ENCODE data around the gene PRDM16.

The PRDM16 gene

DNA sequence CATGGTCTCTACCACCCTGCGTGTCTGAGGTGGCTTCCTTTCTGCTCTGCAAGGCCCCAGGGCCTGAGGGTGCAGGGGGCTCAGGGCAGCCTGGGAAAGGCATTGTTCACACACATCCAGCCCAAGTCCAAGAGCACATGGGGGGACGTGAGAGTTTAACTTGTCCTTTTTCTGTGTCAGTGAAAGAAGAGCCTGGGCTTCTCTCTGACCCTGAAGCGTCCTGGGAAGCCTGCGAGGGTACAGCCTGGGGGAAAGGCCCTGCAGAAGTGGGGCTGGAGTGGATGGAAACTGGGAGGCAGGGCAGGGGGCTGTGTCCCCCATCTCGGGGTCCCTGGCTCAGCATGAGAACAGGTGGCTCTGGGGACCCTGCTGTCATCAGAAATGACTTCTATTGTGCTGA lies 181.6 kb downstream of the PRDM16 start:
- no peak for ATAC-seq
- TF ChIP-seq ZNF70 (CRISPR knock-in tag; IDR thresholded peaks at IDR 0.05) (no peak), ZFP3 (CRISPR knock-in tag; IDR thresholded peaks at IDR 0.05) (no peak), RARB (CRISPR knock-in tag; IDR thresholded peaks at IDR 0.05) (no peak), TOX (CRISPR knock-in tag; IDR thresholded peaks at IDR 0.05; ENCODE audit: borderline replicate concordance) (no peak), BACH2 (CRISPR knock-in tag; IDR thresholded peaks at IDR 0.05; ENCODE audit: borderline replicate concordance) (no peak), TCF4 (CRISPR knock-in tag; IDR thresholded peaks at IDR 0.05; ENCODE audit: borderline replicate concordance) (no peak)
- TF ChIP-seq, protein P1, sequence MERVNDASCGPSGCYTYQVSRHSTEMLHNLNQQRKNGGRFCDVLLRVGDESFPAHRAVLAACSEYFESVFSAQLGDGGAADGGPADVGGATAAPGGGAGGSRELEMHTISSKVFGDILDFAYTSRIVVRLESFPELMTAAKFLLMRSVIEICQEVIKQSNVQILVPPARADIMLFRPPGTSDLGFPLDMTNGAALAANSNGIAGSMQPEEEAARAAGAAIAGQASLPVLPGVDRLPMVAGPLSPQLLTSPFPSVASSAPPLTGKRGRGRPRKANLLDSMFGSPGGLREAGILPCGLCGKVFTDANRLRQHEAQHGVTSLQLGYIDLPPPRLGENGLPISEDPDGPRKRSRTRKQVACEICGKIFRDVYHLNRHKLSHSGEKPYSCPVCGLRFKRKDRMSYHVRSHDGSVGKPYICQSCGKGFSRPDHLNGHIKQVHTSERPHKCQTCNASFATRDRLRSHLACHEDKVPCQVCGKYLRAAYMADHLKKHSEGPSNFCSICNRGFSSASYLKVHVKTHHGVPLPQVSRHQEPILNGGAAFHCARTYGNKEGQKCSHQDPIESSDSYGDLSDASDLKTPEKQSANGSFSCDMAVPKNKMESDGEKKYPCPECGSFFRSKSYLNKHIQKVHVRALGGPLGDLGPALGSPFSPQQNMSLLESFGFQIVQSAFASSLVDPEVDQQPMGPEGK (CRISPR knock-in tag; IDR thresholded peaks at IDR 0.05; ENCODE audit: borderline replicate concordance): no peak
- TF ChIP-seq, protein P2, sequence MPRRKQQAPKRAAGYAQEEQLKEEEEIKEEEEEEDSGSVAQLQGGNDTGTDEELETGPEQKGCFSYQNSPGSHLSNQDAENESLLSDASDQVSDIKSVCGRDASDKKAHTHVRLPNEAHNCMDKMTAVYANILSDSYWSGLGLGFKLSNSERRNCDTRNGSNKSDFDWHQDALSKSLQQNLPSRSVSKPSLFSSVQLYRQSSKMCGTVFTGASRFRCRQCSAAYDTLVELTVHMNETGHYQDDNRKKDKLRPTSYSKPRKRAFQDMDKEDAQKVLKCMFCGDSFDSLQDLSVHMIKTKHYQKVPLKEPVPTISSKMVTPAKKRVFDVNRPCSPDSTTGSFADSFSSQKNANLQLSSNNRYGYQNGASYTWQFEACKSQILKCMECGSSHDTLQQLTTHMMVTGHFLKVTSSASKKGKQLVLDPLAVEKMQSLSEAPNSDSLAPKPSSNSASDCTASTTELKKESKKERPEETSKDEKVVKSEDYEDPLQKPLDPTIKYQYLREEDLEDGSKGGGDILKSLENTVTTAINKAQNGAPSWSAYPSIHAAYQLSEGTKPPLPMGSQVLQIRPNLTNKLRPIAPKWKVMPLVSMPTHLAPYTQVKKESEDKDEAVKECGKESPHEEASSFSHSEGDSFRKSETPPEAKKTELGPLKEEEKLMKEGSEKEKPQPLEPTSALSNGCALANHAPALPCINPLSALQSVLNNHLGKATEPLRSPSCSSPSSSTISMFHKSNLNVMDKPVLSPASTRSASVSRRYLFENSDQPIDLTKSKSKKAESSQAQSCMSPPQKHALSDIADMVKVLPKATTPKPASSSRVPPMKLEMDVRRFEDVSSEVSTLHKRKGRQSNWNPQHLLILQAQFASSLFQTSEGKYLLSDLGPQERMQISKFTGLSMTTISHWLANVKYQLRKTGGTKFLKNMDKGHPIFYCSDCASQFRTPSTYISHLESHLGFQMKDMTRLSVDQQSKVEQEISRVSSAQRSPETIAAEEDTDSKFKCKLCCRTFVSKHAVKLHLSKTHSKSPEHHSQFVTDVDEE (CRISPR knock-in tag; IDR thresholded peaks at IDR 0.05): no peak

DNA sequence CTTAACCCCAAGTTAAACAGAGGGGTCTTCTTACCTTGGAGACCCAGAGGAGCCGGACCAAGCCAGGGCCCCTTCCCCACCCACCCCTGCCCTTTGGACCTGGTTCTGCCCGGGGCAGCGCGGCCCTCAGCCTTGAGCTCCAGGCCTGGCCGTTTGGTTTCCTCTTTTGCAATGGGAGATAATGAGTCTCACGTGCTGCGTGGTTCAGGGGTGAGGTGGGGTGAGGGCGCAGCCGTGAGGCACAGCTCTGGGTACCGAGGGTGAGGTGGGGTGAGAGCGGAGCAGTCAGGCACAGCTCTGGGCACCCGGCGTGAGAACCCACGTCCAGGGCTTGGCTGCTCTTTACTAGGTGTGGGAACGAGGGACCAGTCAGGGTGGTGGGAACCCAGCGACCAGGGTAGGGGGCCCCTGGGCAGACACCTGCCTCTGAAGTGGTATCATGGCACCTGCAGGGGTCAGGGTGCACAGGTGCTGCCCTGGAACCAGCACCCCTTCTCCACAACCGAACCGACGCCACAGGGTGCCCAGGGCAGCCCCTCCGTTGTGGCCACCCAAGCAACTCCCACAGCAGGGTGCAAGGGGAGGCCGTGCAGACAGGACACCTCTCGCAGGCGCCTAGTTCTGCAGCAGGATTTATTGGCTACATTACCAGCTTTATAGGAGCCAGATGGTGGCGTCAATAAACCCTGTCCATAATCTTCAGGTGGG lies 182.2 kb downstream of the PRDM16 start:
- no peak for ATAC-seq
- TF ChIP-seq BACH2 (CRISPR knock-in tag; IDR thresholded peaks at IDR 0.05; ENCODE audit: borderline replicate concordance) (no peak), TOX (CRISPR knock-in tag; IDR thresholded peaks at IDR 0.05; ENCODE audit: borderline replicate concordance) (no peak)

DNA sequence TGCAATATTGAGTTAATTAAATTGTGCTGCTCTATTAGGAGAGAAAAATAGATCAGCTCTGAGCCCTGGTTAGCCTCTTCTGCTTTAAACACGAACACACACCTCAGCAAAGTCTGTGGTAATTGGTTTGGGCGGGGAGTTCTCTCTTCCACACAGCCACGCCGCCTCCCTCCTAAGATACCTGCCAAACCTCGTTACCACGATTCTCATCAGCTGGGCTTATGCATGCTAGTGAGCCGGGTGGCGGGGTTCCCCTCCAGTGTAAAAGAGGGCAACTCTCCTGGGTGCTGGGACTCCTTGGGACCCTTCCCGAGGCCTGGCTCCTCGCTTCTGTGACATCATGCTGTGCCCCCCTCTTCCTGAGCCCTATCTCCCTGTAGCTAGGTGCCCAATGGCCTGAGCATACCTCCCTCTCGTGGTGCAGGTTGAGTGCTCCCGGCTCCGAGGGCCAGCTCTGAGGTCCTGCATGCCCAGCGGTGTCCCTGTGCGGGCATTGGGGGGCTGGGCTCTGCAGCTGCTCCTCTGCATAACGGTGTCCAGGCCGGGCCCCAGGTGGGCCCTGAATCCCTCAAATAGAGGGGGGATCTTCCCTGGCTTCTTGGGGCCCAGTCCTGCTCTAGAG lies 182.9 kb downstream of the PRDM16 start:
- TF ChIP-seq BACH2 (CRISPR knock-in tag; IDR thresholded peaks at IDR 0.05; ENCODE audit: borderline replicate concordance): no peak
- TF ChIP-seq, protein P3, sequence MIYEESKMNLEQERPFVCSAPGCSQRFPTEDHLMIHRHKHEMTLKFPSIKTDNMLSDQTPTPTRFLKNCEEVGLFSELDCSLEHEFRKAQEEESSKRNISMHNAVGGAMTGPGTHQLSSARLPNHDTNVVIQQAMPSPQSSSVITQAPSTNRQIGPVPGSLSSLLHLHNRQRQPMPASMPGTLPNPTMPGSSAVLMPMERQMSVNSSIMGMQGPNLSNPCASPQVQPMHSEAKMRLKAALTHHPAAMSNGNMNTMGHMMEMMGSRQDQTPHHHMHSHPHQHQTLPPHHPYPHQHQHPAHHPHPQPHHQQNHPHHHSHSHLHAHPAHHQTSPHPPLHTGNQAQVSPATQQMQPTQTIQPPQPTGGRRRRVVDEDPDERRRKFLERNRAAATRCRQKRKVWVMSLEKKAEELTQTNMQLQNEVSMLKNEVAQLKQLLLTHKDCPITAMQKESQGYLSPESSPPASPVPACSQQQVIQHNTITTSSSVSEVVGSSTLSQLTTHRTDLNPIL (CRISPR knock-in tag; IDR thresholded peaks at IDR 0.05; ENCODE audit: low read depth): no peak
- TF ChIP-seq ISL1 (CRISPR knock-in tag; IDR thresholded peaks at IDR 0.05): no peak
- no peak for TF ChIP-seq RARB (CRISPR knock-in tag; IDR thresholded peaks at IDR 0.05)
- TF ChIP-seq, protein P1 (CRISPR knock-in tag; IDR thresholded peaks at IDR 0.05; ENCODE audit: borderline replicate concordance): no peak
- no peak for TF ChIP-seq TCF4 (CRISPR knock-in tag; IDR thresholded peaks at IDR 0.05; ENCODE audit: borderline replicate concordance)
- TF ChIP-seq, protein P4, sequence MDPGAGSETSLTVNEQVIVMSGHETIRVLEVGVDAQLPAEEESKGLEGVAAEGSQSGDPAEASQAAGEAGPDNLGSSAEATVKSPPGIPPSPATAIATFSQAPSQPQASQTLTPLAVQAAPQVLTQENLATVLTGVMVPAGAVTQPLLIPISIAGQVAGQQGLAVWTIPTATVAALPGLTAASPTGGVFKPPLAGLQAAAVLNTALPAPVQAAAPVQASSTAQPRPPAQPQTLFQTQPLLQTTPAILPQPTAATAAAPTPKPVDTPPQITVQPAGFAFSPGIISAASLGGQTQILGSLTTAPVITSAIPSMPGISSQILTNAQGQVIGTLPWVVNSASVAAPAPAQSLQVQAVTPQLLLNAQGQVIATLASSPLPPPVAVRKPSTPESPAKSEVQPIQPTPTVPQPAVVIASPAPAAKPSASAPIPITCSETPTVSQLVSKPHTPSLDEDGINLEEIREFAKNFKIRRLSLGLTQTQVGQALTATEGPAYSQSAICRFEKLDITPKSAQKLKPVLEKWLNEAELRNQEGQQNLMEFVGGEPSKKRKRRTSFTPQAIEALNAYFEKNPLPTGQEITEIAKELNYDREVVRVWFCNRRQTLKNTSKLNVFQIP (CRISPR knock-in tag; IDR thresholded peaks at IDR 0.05; ENCODE audit: borderline replicate concordance, low read depth): no peak
- TF ChIP-seq, protein P2 (CRISPR knock-in tag; IDR thresholded peaks at IDR 0.05): no peak
- no peak for TF ChIP-seq GLIS3 (CRISPR knock-in tag; IDR thresholded peaks at IDR 0.05)
- no peak for TF ChIP-seq ESRRG (CRISPR knock-in tag; IDR thresholded peaks at IDR 0.05)
- TF ChIP-seq PPARA (CRISPR knock-in tag; IDR thresholded peaks at IDR 0.05; ENCODE audit: borderline replicate concordance): no peak
- TF ChIP-seq, protein P5, sequence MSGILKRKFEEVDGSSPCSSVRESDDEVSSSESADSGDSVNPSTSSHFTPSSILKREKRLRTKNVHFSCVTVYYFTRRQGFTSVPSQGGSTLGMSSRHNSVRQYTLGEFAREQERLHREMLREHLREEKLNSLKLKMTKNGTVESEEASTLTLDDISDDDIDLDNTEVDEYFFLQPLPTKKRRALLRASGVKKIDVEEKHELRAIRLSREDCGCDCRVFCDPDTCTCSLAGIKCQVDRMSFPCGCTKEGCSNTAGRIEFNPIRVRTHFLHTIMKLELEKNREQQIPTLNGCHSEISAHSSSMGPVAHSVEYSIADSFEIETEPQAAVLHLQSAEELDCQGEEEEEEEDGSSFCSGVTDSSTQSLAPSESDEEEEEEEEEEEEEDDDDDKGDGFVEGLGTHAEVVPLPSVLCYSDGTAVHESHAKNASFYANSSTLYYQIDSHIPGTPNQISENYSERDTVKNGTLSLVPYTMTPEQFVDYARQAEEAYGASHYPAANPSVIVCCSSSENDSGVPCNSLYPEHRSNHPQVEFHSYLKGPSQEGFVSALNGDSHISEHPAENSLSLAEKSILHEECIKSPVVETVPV (CRISPR knock-in tag; IDR thresholded peaks at IDR 0.05): no peak
- no peak for TF ChIP-seq OSR1 (CRISPR knock-in tag; IDR thresholded peaks at IDR 0.05)
- TF ChIP-seq ZNF8 (CRISPR knock-in tag; IDR thresholded peaks at IDR 0.05): no peak
- ATAC-seq: no peak
